HCT116 (cell line): ENCODE results near the gene PAQR8. TPM values are rescaled to one million over a fixed set of nuclear protein-coding genes. Genes with fewer than 3 reads are reported as not detected.

Source experiments
- ATAC-seq: fragments of 200-7000 bp; cut with Tn5 transposase; 2 replicates; pipeline ENCODE4 v1.9.1; 2020; ENCODE audit warnings: mild to moderate bottlenecking, moderate library complexity
- BruUV-seq: library from RNA; stranded (reverse); fragments of 400-500 nt; replicated peaks from 2 replicates; lab custom pipeline; 2021; lab: Mats Ljungman, UMichigan
- CTCF ChIA-PET: fragments of 300-600 bp; sonication (Branson Sonifier 250); formaldehyde crosslinking; loops from one replicate; lab custom pipeline; 2021; ENCODE audit warnings: antibody characterized with exemption; lab: Charles Lee
- POLR2A ChIA-PET: fragments of 300-600, 350-600 bp; sonication (Branson Sonifier 250); formaldehyde crosslinking; loops from one replicate; lab custom pipeline; 2021; ENCODE audit warnings: antibody characterized with exemption; lab: Charles Lee
- RAD21 ChIA-PET, 2 experiments: fragments of 300-600 bp; sonication (Branson Sonifier 250); formaldehyde crosslinking; loops; one replicate each; lab custom pipeline; 2023; ENCODE audit warnings: low total read pairs in 2 of 2; ENCODE audit not compliant: uncharacterized antibody in 2 of 2, unreplicated experiment in 2 of 2, low non-redundant PET in 1 of 2; lab: Charles Lee
- DNase-seq: peaks from one replicate; pipeline ENCODE4 v3.0.0-alpha.2; 2010; ENCODE audit warnings: low read depth, low spot score
- H2AFZ ChIP-seq: fragments of 200-600 bp; shearing (Covaris generic), sonication (generic); 2 replicates; pipeline ENCODE4 v1.6.1; 2017; ENCODE audit warnings: low read depth, mixed run types, mixed read lengths, antibody characterized with exemption, low read length; ENCODE audit not compliant: poor library complexity, severe bottlenecking
- H3K27ac ChIP-seq: 2 replicates; pipeline ENCODE4 v1.5.1; 2012; ENCODE audit warnings: low read depth, low read length
- H3K27me3 ChIP-seq: fragments of 200-600 bp; sonication (generic); 2 replicates; pipeline ENCODE4 v1.6.1; 2016; ENCODE audit warnings: mixed run types, low read length, mixed read lengths; ENCODE audit not compliant: insufficient read depth
- H3K36me3 ChIP-seq, 2 experiments: fragments of 200-500 bp in 1 of 2; fragments of 200-600 bp in 1 of 2; sonication (Bioruptor generic) in 1 of 2; sonication (generic) in 1 of 2; 2 replicates each; pipeline versions ENCODE4 v1.5.1 to v1.6.1; 2014 to 2016; ENCODE audit warnings: low read length in 2 of 2, inconsistent platforms in 1 of 2, mixed read lengths in 1 of 2, mixed run types in 1 of 2; ENCODE audit not compliant: insufficient read depth in 2 of 2, control insufficient read depth in 1 of 2
- H3K4me1 ChIP-seq, 2 experiments: fragments of 200-600 bp in 1 of 2; sonication (generic) in 1 of 2; 2 replicates each; pipeline versions ENCODE4 v1.5.1 to v1.6.1; 2012 to 2017; ENCODE audit warnings: low read length in 2 of 2, inconsistent platforms in 1 of 2, mild to moderate bottlenecking in 1 of 2, mixed read lengths in 1 of 2, mixed run types in 1 of 2, moderate library complexity in 1 of 2; ENCODE audit not compliant: insufficient read depth in 2 of 2, control insufficient read depth in 1 of 2
- H3K4me2 ChIP-seq: fragments of 200-600 bp; sonication (generic); 2 replicates; pipeline ENCODE4 v1.6.1; 2017; ENCODE audit warnings: mixed run types, low read length, mixed read lengths
- H3K4me3 ChIP-seq, 2 experiments: fragments of 200-600 bp in 1 of 2; sonication (generic) in 1 of 2; replicated peaks in 1 of 2; 2 replicates each; pipeline ENCODE4 v1.5.1; 2011 to 2016; ENCODE audit warnings: low read length in 2 of 2, control low read depth in 1 of 2, low read depth in 1 of 2, mild to moderate bottlenecking in 1 of 2, mixed read lengths in 1 of 2, mixed run types in 1 of 2
- H3K79me2 ChIP-seq: fragments of 200-600 bp; sonication (generic); 2 replicates; pipeline ENCODE4 v1.6.1; 2017; ENCODE audit warnings: mild to moderate bottlenecking, mixed run types, low read length, moderate library complexity, mixed read lengths; ENCODE audit not compliant: insufficient read depth
- H3K9ac ChIP-seq: fragments of 200-600 bp; sonication (generic); 2 replicates; pipeline ENCODE4 v1.6.1; 2016; ENCODE audit warnings: low read length, mixed read lengths
- H3K9me2 ChIP-seq: fragments of 200-600 bp; sonication (generic), shearing (Covaris generic); 2 replicates; pipeline ENCODE4 v1.6.1; 2017; ENCODE audit warnings: mixed run types, mild to moderate bottlenecking, moderate library complexity; ENCODE audit not compliant: insufficient read depth
- H3K9me3 ChIP-seq, 2 experiments: fragments of 200-500 bp in 1 of 2; fragments of 200-600 bp in 1 of 2; sonication (Bioruptor generic) in 1 of 2; sonication (generic) in 1 of 2; 2 replicates each; pipeline ENCODE4 v1.6.1; 2014 to 2017; ENCODE audit warnings: low read length in 2 of 2, mixed read lengths in 2 of 2, inconsistent platforms in 1 of 2, low read depth in 1 of 2, mild to moderate bottlenecking in 1 of 2, mixed run types in 1 of 2, moderate library complexity in 1 of 2; ENCODE audit not compliant: control insufficient read depth in 1 of 2, insufficient read depth in 1 of 2
- H4K20me1 ChIP-seq: fragments of 200-600 bp; sonication (generic), shearing (Covaris generic); 2 replicates; pipeline ENCODE4 v1.6.1; 2017; ENCODE audit warnings: mixed run types, mild to moderate bottlenecking, moderate library complexity; ENCODE audit not compliant: insufficient read depth
- CBX3 ChIP-seq: IDR thresholded peaks from 2 replicates; pipeline ENCODE4 v1.6.1; 2012; ENCODE audit warnings: low read depth
- ELF1 ChIP-seq: IDR thresholded peaks from 2 replicates; pipeline ENCODE4 v1.6.1; 2012; ENCODE audit warnings: low read depth, borderline replicate concordance
- EZH2 ChIP-seq: fragments of 200-600 bp; sonication (generic); IDR thresholded peaks from 2 replicates; pipeline ENCODE4 v1.6.1; 2017; ENCODE audit warnings: antibody characterized with exemption, mixed run types
- RAD21 ChIP-seq: IDR thresholded peaks from 2 replicates; pipeline ENCODE4 v1.6.1; 2012; ENCODE audit warnings: low read depth, mild to moderate bottlenecking
- REST ChIP-seq: IDR thresholded peaks from 2 replicates; pipeline ENCODE4 v1.6.1; 2012; ENCODE audit warnings: low read depth
- SIN3A ChIP-seq: IDR thresholded peaks from 2 replicates; pipeline ENCODE4 v1.6.1; 2012; ENCODE audit warnings: low read depth
- SP1 ChIP-seq: IDR thresholded peaks from 2 replicates; pipeline ENCODE4 v1.6.1; 2012; ENCODE audit warnings: low read depth
- ZNF274 ChIP-seq: fragments of 200-500 bp; sonication (Bioruptor generic); IDR thresholded peaks from 2 replicates; pipeline ENCODE4 v1.6.1; 2014; ENCODE audit warnings: mild to moderate bottlenecking, low read depth, low read length, inconsistent platforms
- intact Hi-C: fragments of 100-400 bp; cut with micrococcal nuclease; formaldehyde crosslinking; loops from 2 replicates; pipeline ENCODE4 v1.10.0; 2022
- total RNA-seq: library from RNA; stranded (reverse); gene quantifications from one replicate; pipeline ENCODE4 v1.2.1, GENCODE V29; 2021; ENCODE audit not compliant: unreplicated experiment

Gene PAQR8
- total RNA-seq, 1 experiment from 2014 or later, result 5.9 TPM

- POLR2A ChIA-PET, result no interaction called here
- intact Hi-C loops, result no loop called here
- RAD21 ChIA-PET, result no interaction called here
Observed at GRCh38 chr6:52368002-52368401, 6.1 kb downstream of the PAQR8 start.

More at GRCh38 chr6:52368002-52368401, 6.1 kb downstream of the PAQR8 start:
- Histone ChIP-seq H3K4me2 (no peak overlapping the region), H3K9me3 (no peaks in the 10 kb centered on the region), H3K9ac (no peak overlapping the region), H3K79me2 (0 out of 2 replicates have a peak, but pooled peaks cover 7% of the 10 kb centered on the region), H3K9me2 (no peaks in the 10 kb centered on the region), H2AFZ (no peak overlapping the region), H3K4me3 (no peak overlapping the region), H3K27ac (no peak overlapping the region), H3K36me3 (no peaks in the 10 kb centered on the region), H4K20me1 (no peaks in the 10 kb centered on the region), H3K27me3 (no peaks in the 10 kb centered on the region), H3K4me1 (peaks cover 3 to 7% of the 10 kb centered on the region in 2 experiments; a peak in 3 of 4 replicates)
- no peak for ATAC-seq
- no peak for DNase-seq
- TF ChIP-seq SP1 (no peak), ZNF274 (no peak), ELF1 (no peak), SIN3A (no peak), RAD21 (no peak), EZH2 (no peak), REST (no peak), CBX3 (no peak)
- no TSS peak for BruUV-seq
- CTCF ChIA-PET, result no interaction called here
